GM13976 (cell line): Measurements from ENCODE around the gene CLEC5A.
"Not testable (repeated sequence)": the region's sequence is repeated elsewhere in the genome, so short reads cannot be mapped to it uniquely, and the experiment has no call there.

Source experiments
- DNase-seq: peaks from one replicate; pipeline ENCODE4 v3.0.0; 2012; ENCODE audit warnings: low spot score
- CTCF ChIP-seq: IDR thresholded peaks from 2 replicates; pipeline ENCODE4 v1.5.1; 2012; ENCODE audit warnings: borderline replicate concordance, mild to moderate bottlenecking; ENCODE audit not compliant: insufficient read depth; ENCODE audit errors: extremely low read depth, missing control alignments, control extremely low read depth
- in situ Hi-C: fragments of 300-500 bp; cut with MboI; formaldehyde crosslinking; loops from one replicate; pipeline ENCODE4 v1.12.0; 2022; ENCODE audit warnings: low sequenced_read_pairs, mixed read lengths, inconsistent platforms; ENCODE audit not compliant: unreplicated experiment

The CLEC5A gene

GRCh38 chr7:141911391-141911790, 35.4 kb downstream of the CLEC5A start:
- TF ChIP-seq CTCF: no peak
- DNase-seq: no peak
- in situ Hi-C loops: no loop called here

GRCh38 chr7:141906285-141906684, 40.5 kb downstream of the CLEC5A start:
- no peak for DNase-seq
- no peak for TF ChIP-seq CTCF
- in situ Hi-C loops: no loop called here

- in situ Hi-C loops, DNase-seq: not testable (repeated sequence)
These were observed 47.4 kb downstream of the CLEC5A start for GRCh38 chr7:141899366-141899765.

DNA sequence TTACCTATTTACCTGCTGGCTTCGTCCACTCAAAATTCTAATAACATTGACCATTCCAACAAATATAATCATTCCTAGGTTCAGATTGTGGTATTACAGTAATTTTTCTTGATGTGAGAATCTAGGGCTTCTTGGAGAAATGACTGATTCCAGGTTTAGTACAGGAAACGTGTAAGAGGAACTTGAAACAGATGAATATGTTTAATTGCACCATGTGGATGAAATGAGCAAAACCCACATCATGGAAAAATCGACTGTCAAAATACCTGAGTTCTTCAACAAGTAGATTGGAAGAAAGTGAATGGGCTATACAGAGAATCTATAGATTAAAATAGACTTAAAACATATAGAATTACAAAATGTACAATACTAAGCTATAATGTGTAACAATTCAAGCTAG, 55.4 kb downstream of the CLEC5A start:
- no peak for TF ChIP-seq CTCF
- in situ Hi-C loops: no loop called here
- no peak for DNase-seq

GRCh38 chr7:141889321-141889720, 57.5 kb downstream of the CLEC5A start:
- in situ Hi-C loops: no loop called here
- no peak for TF ChIP-seq CTCF
- DNase-seq: no peak

GRCh38 chr7:141884539-141885225, 62.1 kb downstream of the CLEC5A start:
- DNase-seq: peak; percentile 36

GRCh38 chr7:141880960-141881359, 65.8 kb downstream of the CLEC5A start:
- DNase-seq: no peak
- in situ Hi-C loops: no loop called here
- TF ChIP-seq CTCF: no peak

More at GRCh38 chr7:141884539-141885225, 62.1 kb downstream of the CLEC5A start:
- TF ChIP-seq CTCF: no peak
- in situ Hi-C loops: no loop called here
